Endometrium (tissue), 2 donors: ENCODE measurements around the gene ARHGEF9.

ENCODE experiments used
- FAIRE-seq: peaks from 2 replicates; lab custom pipeline; 2012; peaks lifted over from hg19 to GRCh38; lab: Jason Lieb, UNC
- donor health status: control.
- donor health status: control.

The ARHGEF9 gene

GRCh38 chrX:63746278-63746677 lies 38.7 kb downstream of the ARHGEF9 start:
- no peak for FAIRE-seq

DNA sequence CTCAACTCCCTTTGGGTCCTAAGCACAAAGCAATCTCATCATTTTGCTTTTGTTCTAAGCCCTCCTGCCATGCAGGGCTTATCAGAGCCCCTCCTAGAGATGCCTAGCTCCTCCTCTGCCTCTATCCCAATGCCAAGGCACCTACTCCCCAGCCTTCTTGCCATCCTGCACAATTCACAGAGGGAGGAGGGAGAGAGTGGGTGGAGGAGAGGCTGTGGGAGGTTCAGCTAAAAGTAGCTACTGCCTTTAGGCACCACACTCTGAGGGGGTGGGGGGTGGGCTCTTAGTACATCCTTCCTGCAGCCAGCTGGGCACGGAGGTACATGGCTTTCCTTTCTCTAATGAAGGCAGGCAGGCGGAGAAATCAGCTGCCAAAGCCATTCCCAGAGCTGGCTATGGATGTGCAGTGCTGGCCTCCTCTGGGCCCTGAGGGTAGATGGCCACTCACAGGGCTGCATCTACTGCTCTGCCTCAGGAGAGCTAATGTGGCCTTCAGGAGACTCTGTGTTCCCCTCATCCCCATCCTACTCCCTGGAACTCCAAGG lies 40.1 kb downstream of the ARHGEF9 start:
- no peak for FAIRE-seq

DNA sequence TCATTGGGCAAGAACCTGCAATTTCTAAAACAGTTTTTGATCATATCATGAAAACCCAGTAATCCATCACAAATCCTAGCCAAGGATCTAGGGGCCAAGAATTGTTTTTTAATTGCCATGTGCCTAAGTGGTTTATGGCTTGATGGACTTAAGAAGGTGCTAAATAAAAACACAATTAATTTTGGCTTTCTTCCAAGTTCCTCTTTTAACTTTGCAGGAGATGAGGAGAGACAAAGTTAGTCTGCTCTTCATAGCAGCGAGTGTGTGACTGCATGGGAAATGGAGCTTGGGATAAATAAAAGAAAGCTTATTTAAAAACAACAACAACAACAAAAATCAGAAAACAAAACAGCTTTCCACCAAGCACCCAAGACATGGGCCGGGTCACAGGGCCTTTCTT lies 41.4 kb downstream of the ARHGEF9 start:
- no peak for FAIRE-seq

GRCh38 chrX:63740382-63740781 lies 44.6 kb downstream of the ARHGEF9 start:
- FAIRE-seq = no peak

GRCh38 chrX:63739885-63740284 lies 45.1 kb downstream of the ARHGEF9 start:
- no peak for FAIRE-seq

DNA sequence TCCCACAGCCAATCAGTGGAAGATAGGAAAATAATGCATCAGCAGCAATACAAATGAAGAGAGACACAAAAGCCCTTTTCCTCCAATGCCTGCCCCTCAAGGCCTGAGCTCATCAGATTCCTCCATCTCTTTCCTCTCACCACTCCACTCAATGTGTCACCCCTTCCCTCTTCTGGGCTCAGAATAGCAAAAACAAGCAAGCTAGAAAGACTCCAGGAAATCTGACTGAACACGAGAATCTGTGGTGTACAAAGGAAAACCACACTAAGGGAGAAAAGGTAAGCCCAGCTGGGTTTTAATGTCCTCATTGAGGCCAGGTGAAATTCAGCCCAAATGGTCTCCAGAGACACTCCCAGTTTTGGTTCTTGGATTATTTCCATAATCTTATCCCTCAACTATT lies 46.3 kb downstream of the ARHGEF9 start:
- FAIRE-seq = no peak

GRCh38 chrX:63737131-63737921 lies 47.7 kb downstream of the ARHGEF9 start:
- no peak for FAIRE-seq

- no peak for FAIRE-seq
These were observed 49.1 kb downstream of the ARHGEF9 start for GRCh38 chrX:63735882-63736281.

DNA sequence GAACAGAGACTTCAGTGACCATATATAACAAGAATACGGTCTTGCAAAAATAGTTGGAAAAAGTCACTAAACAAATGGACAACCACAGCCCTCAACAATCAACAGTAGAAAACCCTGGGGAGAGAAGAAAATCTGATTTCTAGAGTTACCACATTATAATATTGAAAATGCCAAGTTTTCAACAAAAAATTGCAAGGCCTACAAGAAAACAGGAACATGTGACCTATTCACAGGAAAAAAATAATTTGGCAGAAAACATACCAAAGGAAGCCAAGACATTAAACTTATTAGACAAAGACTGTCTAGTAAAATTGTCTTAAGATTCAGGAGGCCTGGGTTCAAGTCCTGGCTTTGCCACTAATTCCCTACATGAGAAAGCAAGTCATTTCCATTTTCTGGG lies 64.7 kb downstream of the ARHGEF9 start:
- no peak for FAIRE-seq

DNA sequence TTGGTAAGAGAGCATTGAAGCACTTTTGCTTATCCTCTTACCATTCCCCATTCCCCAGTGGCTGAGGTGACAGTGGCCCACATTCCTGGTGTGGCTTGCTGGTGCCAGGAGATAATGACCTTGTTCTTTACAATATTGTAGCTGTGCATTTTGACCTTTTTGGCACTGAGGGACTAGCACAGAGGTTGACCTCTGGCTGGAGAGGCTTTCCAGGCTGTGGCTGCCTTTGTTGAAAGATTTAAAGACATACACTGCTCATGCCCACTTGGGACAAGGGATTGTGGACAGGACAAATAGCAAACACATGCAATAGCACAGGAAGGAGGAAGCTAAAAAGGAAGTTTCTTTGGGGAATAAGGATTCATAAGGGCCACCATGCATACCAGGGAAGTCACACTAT lies 65.4 kb downstream of the ARHGEF9 start:
- no peak for FAIRE-seq

GRCh38 chrX:63718010-63718694 lies 66.9 kb downstream of the ARHGEF9 start:
- FAIRE-seq = no peak

DNA sequence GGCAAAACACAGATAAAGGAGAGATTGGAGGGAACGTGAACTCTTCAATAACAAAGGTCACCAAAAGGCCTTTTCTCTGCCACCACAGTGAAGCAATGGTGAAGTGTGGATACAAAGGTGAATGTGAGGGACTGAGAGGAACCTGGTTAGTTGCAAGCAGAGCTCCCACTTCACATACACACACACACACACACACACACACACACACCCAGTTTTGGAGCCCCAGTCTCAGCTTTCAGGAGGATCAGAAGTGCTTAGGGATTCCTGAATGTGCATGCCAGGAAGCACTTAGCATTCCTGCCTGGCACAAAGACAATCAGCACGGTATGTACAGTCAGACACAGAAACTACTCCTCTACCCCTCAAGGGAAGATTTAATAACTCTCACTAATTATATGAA lies 71.5 kb downstream of the ARHGEF9 start:
- FAIRE-seq = no peak

DNA sequence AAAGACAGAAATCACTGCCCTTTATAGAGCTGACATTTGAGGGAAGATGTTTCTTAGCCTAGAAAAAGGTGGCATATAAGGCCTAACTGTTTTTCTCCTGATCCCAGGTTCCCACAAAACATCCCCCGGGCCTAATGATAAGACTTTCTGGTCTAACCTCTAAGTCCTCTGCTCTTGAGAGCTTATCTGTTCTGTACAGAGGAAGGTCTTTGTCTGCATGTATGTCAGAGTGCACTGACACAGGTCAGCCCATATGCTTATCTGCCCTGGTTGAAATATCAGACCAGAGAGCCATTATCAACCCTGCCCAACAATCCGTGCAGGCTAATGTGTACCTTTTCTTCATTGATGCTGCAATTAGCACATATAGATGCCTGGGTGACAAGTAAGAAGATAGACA lies 76.2 kb downstream of the ARHGEF9 start:
- FAIRE-seq = no peak

DNA sequence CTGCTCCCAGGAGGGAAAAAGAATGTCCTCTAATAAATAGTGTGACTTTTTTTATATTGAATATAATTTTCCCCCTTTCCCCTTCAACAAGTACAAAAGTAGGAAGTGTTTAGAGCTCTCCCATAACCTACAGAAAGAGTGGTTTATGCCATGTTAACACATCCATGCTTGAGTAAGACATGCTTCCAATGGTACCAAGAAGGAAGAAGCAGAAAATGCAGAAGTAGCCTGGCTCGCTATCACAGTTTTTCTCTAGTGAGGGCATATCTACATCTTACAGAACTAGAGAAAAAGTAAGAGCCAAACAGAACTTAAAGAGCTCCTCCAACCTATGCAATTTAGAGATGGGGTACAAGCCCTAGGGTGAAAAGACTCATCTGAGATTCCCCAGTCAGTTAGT lies 82.5 kb downstream of the ARHGEF9 start:
- FAIRE-seq = no peak

DNA sequence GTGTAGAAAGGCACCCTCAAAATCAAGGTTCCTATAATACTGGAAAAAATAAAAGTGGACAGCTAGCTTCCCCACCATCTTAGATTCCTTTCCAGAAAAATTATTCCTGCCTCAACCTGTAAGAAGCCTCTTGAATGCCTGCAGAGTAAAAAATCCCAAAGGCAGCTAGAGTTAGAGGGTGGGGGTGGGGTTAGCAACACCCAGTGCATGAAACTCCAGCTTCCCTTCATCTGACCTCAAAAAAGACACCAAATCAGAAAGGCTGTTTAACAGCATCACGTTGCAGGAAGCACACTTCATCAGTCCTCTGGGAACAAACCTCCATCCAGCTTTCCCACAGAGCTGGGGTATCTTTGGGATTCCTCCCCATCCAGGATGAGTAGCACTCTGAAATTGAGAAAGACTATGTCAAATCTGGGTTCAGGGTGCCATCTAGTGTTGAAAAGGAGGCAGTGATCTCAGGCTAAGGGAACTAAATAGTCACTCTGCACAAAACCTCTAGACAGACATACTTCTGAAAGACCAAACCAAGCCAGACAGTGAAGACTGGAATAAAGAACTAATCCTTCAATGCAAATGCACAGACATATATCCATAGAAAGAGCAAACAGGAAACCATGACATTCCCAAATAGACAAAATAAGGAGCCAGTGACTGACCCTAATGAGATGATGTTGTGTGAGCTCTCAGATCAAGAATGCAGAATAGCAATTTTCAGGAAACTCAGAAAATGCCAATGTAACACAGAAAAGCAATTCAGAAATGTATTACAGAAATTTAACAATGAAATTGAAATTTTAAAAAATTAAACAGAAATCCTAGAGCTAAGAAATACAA lies 97.9 kb downstream of the ARHGEF9 start:
- no peak for FAIRE-seq

DNA sequence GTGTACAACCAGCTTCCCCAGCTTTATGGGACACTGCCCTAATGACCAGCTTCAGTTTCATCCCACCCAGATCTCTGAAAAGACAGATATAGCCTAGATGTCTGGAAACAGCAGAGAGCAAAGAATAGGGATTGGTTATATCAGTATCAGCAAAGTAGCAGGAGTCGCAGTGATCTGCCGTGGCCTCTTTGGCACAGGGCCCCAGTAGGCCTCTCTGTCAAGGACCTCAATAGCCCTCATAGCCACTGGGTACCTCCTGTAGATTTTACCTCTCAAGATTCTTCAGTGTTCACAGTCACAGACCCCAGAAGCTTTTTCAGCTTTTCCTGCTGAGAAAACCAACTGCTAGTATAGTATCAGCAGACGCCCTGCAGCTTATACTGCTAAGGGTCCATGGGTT lies 104.6 kb downstream of the ARHGEF9 start:
- no peak for FAIRE-seq

DNA sequence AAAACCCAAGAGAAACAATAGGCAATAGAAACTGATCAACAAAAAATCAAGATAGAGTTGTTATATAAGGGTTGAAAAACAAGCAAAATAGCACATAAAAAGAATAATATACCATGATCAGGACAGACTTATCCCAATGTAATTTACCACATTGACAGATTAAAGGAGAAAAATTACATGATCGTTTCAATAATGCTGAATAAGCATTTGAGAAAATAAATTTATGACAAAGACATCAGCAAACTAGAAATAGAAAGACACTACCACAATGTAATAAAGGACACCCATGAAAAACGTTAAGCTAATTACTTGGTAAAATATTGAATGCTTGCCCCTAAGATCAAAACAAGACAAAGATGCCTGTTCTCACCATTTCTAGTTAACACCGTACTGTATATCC lies 105.6 kb downstream of the ARHGEF9 start:
- FAIRE-seq = no peak

DNA sequence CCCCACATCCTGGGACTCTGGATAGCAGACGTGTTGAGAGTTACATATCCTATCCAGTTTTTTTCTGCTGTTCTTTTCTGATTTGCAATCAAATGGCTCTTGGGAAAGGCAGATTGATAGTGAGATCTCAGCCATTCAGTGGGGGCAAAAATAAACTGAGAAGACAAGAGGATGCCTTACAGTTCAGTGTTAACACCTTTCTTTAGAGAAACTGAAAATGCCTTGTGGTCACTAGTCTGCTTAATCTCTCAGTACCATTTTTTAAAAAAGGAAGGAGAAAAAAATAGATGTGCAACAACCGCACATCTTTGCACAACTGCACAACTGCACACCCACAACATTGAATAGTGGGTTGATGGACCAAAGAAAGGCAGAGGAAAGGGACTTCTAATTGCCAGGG lies 109.3 kb downstream of the ARHGEF9 start:
- FAIRE-seq = no peak

DNA sequence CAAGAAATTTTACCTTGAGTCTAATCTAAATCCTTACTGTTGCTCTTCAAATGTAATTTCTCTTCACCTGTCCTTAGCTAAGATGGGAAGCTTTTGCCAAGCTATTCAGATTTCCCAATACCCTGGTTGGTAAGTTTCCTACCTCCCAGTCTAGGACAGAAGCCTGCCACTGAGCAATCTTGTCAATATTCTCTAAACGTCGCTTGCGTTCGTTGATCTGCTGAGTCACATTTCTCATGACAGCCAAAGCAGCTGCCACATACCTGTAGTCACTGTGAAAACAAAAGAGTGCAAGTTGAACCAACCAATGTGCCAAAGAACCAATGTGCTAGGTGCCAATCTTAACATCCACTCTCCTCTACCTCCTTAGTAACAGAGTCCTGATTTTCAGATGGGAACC lies 111.1 kb downstream of the ARHGEF9 start:
- no peak for FAIRE-seq

GRCh38 chrX:63664741-63665140 lies 120.3 kb downstream of the ARHGEF9 start:
- FAIRE-seq = no peak

DNA sequence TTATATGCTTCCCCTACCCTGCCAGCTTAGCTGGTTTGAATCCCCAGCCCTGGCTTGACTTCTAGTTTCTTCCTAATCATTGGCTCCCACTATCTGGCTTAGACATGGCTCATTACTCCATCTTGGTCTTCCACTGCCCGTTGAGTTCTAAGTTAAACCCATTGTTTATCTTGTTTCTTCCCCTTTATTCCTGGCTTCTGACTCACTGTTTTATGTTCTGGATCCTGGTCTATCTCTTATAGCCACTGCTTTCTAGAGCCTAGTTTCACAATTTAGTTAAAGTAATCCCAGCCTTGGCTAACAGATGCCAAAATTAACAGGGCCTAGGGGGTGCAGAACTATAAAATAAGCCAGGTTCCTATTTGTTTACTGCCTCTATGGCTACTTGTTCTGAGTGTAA lies 120.9 kb downstream of the ARHGEF9 start:
- FAIRE-seq = no peak

DNA sequence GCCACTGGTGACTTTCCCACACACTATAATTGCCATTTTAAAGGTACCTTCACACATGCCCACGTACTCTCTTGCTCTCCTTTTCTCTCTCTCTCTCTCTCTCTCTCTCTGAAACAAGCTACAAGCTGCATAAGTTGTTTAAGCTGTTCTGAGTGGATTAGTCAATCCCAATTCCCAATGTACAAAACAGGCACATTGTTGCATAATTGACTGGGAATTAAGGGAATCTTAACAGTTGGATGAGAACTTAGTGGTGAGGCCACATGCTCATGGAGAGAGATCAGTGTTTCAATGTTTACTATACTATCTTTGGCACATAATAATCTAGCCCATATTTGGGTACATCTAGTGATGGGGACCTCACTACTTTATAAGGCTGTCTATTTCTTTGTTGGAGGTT lies 123.3 kb downstream of the ARHGEF9 start:
- no peak for FAIRE-seq

DNA sequence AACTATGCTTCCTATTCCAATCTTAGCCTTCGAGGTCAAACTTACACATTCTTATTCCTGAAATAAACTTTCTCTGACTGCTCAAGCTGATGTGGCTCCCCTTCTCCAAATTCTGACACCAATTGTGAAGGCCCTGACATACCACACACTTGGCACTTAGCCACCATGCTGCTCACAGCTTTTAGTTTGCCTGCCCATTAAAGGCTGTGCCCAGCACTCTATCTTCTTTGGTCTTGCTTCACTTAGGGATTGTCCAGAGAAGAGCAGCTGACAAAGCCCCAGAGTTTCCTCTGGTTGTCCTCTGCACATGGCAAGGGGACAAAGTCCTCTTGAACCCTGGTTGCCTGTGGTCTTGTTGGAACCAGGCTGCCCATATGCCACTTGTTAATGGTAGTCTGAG lies 126.1 kb downstream of the ARHGEF9 start:
- no peak for FAIRE-seq
